SK-N-SH (cell line): ENCODE results near the gene GNG12. TPM values are rescaled to one million over a fixed set of nuclear protein-coding genes. Genes with fewer than 3 reads are reported as not detected.

Experiments
- CTCF ChIA-PET: fragments of 300-600, 350-600 bp; formaldehyde crosslinking; extraction: SDS; loops from one replicate; lab custom pipeline; 2021; lab: Yijun Ruan, JAX
- POLR2A ChIA-PET: fragments of 350-600 bp; sonication (Branson Sonifier 250); formaldehyde crosslinking; extraction: SDS; loops from one replicate; lab custom pipeline; 2020; ENCODE audit warnings: antibody characterized with exemption, inconsistent platforms; lab: Yijun Ruan, JAX
- DNase-seq: peaks from one replicate; pipeline ENCODE4 v3.0.0; 2012
- H2AFZ ChIP-seq: fragments of 200-600 bp; sonication (generic); 2 replicates; pipeline ENCODE4 v1.8.1; 2016; ENCODE audit warnings: antibody characterized with exemption, mild to moderate bottlenecking, low read depth
- H3F3A ChIP-seq: fragments of 200-600 bp; sonication (generic); replicated peaks from 2 replicates; pipeline ENCODE3; 2016; ENCODE audit warnings: antibody characterized with exemption, mild to moderate bottlenecking; ENCODE audit not compliant: insufficient read depth
- H3K27ac ChIP-seq, 2 experiments: fragments of 200-500 bp in 1 of 2; fragments of 200-600 bp in 1 of 2; sonication (Bioruptor generic) in 1 of 2; sonication (generic), shearing (Covaris generic) in 1 of 2; 2 replicates each; pipeline versions ENCODE4 v1.5.1 to v1.6.1; 2014 to 2016; ENCODE audit warnings: low read depth in 2 of 2, inconsistent platforms in 1 of 2, low read length in 1 of 2, mild to moderate bottlenecking in 1 of 2, mixed read lengths in 1 of 2
- H3K27me3 ChIP-seq: fragments of 200-600 bp; sonication (generic), shearing (Covaris generic); 2 replicates; pipeline ENCODE4 v1.6.1; 2016; ENCODE audit warnings: mixed run types; ENCODE audit not compliant: insufficient read depth
- H3K36me3 ChIP-seq, 2 experiments: fragments of 200-500 bp in 1 of 2; fragments of 200-600 bp in 1 of 2; sonication (Bioruptor generic) in 1 of 2; sonication (generic) in 1 of 2; replicated peaks in 1 of 2; 2 replicates each; pipeline versions ENCODE3 to v1.5.1; 2014 to 2016; ENCODE audit warnings: low read length in 1 of 2, mild to moderate bottlenecking in 1 of 2; ENCODE audit not compliant: insufficient read depth in 2 of 2, control insufficient read depth in 1 of 2
- H3K4me1 ChIP-seq, 2 experiments: fragments of 200-500 bp in 1 of 2; fragments of 200-600 bp in 1 of 2; sonication (Bioruptor generic) in 1 of 2; sonication (generic), shearing (Covaris generic) in 1 of 2; 2 replicates each; pipeline versions ENCODE4 v1.5.1 to v1.6.1; 2014 to 2016; ENCODE audit warnings: low read depth in 1 of 2, low read length in 1 of 2, mixed run types in 1 of 2; ENCODE audit not compliant: insufficient read depth in 2 of 2, control insufficient read depth in 1 of 2
- H3K4me2 ChIP-seq: fragments of 200-600 bp; sonication (generic), shearing (Covaris generic); 2 replicates; pipeline ENCODE4 v1.6.1; 2017; ENCODE audit warnings: mixed run types
- H3K4me3 ChIP-seq, 2 experiments: fragments of 200-500 bp in 1 of 2; fragments of 200-600 bp in 1 of 2; sonication (Bioruptor generic) in 1 of 2; sonication (generic), shearing (Covaris generic) in 1 of 2; 2 replicates each; pipeline versions ENCODE4 v1.5.1 to v1.8.1; 2014 to 2016; ENCODE audit warnings: low read depth in 2 of 2, inconsistent platforms in 1 of 2, low read length in 1 of 2, mild to moderate bottlenecking in 1 of 2, mixed read lengths in 1 of 2, moderate library complexity in 1 of 2
- H3K79me2 ChIP-seq: fragments of 200-600 bp; sonication (generic); 2 replicates; pipeline ENCODE4 v1.8.1; 2017; ENCODE audit warnings: mild to moderate bottlenecking; ENCODE audit not compliant: insufficient read depth
- H3K9ac ChIP-seq: fragments of 200-600 bp; sonication (generic); 2 replicates; pipeline ENCODE4 v1.6.1; 2017; ENCODE audit warnings: mixed run types
- H3K9me2 ChIP-seq: fragments of 200-600 bp; sonication (generic); 2 replicates; pipeline ENCODE4 v1.6.1; 2017; ENCODE audit warnings: mixed run types
- H3K9me3 ChIP-seq: fragments of 200-600 bp; sonication (generic); 2 replicates; pipeline ENCODE4 v1.6.1; 2017; ENCODE audit warnings: mixed run types, mild to moderate bottlenecking, moderate library complexity
- H4K20me1 ChIP-seq: fragments of 200-600 bp; sonication (generic); 2 replicates; pipeline ENCODE4 v1.6.1; 2017; ENCODE audit warnings: mild to moderate bottlenecking, mixed run types; ENCODE audit not compliant: insufficient read depth
- CHD2 ChIP-seq: fragments of 150-350 bp; IDR thresholded peaks from 2 replicates; pipeline ENCODE4 v1.6.1; 2018; ENCODE audit warnings: low read length; ENCODE audit not compliant: partially characterized antibody
- EZH2phosphoT487 ChIP-seq: fragments of 200-600 bp; sonication (generic); IDR thresholded peaks from 2 replicates; pipeline ENCODE4 v1.6.1; 2017; ENCODE audit warnings: low read depth, mixed run types, mild to moderate bottlenecking, antibody characterized with exemption, moderate library complexity, borderline replicate concordance
- FOSL2 ChIP-seq: IDR thresholded peaks from 2 replicates; pipeline ENCODE4 v1.4.0; 2012; ENCODE audit warnings: low read depth, mild to moderate bottlenecking, moderate library complexity, borderline replicate concordance
- FOXJ3 ChIP-seq: sonication (generic); formaldehyde crosslinking; IDR thresholded peaks from 2 replicates; pipeline ENCODE4 v1.5.1; 2020; ENCODE audit warnings: mild to moderate bottlenecking, missing genetic modification reagents
- FOXM1 ChIP-seq: IDR thresholded peaks from 2 replicates; pipeline ENCODE4 v1.4.0; 2012; ENCODE audit warnings: low read depth, mild to moderate bottlenecking
- GABPA ChIP-seq: IDR thresholded peaks from 2 replicates; pipeline ENCODE4 v1.4.0; 2012; ENCODE audit warnings: low read depth, mild to moderate bottlenecking
- RAD21 ChIP-seq: IDR thresholded peaks from 2 replicates; pipeline ENCODE4 v1.6.1; 2012; ENCODE audit warnings: mild to moderate bottlenecking, low read length
- SMC3 ChIP-seq: IDR thresholded peaks from 2 replicates; pipeline ENCODE4 v1.6.1; 2012; ENCODE audit warnings: low read depth, low read length, improper control_type of control experiment
- TAF1 ChIP-seq: IDR thresholded peaks from 2 replicates; pipeline ENCODE4 v1.6.1; 2012; ENCODE audit warnings: low read depth, mild to moderate bottlenecking, low read length, moderate library complexity, borderline replicate concordance
- TEAD4 ChIP-seq: IDR thresholded peaks from 2 replicates; pipeline ENCODE4 v1.4.0; 2012; ENCODE audit warnings: mild to moderate bottlenecking, borderline replicate concordance; ENCODE audit not compliant: insufficient read depth
- YY1 ChIP-seq: IDR thresholded peaks from 2 replicates; pipeline ENCODE4 v1.4.0; 2012; ENCODE audit warnings: low read depth, mild to moderate bottlenecking
- WGBS: methylation state at CpG from one replicate; pipeline ENCODE4 v1.1.6; 2017; ENCODE audit warnings: low lambda C conversion rate; 5-methylcytosine and 5-hydroxymethylcytosine counted together
- polyA plus RNA-seq, 3 experiments: library from polyadenylated mRNA; depleted of rRNA; stranded (reverse); fragments of >200 nt; gene quantifications; 2 replicates each; pipeline ENCODE4 v1.2.3, GENCODE V29; 2012
- TF ChIP-seq, protein P1 (sequence below): IDR thresholded peaks from 2 replicates; pipeline ENCODE4 v1.4.0; 2012; ENCODE audit warnings: low read depth
- TF ChIP-seq, protein P2 (sequence below): fragments of 200-600 bp; sonication (generic); IDR thresholded peaks from 2 replicates; pipeline ENCODE4 v1.6.1; 2017; ENCODE audit warnings: antibody characterized with exemption, mild to moderate bottlenecking, moderate library complexity
- TF ChIP-seq, protein P3 (sequence below): fragments of 150-350 bp; IDR thresholded peaks from 2 replicates; pipeline ENCODE4 v1.6.1; 2016; ENCODE audit warnings: mild to moderate bottlenecking, low read depth, low read length

The GNG12 gene
- polyA plus RNA-seq, 1 of the 3 experiments (the other 2 are of a cell fraction) = 41.2 TPM

DNA sequence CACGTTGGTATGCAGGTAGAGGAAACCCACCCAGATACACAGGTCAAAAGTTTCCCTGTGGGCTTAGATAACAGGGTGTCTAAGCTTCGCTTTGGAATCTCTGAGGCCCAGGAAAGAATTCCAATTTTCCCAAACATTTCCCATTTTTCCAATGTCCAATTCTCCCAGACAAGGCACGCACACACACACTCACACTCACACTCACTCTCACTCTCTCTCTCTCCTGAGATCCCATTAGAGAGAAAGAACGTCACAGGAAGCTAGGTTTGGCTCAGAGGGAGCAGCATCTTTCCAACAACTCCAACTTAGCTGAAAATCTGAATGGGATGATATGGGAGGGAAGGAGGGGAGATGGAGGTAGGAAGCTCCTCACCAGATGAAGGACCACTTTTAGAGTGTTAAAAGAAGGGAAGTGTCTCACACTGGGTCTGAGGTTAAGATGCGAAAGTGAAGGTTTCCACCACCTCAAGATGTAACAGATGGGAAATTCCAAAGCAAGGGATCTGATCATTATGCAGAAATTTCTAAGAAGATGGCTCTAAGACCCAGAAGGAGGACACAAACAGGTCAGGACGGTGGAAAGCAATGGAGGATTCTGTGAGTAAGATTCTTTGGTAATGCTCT is 63.5 kb downstream of the GNG12 start:
- Histone ChIP-seq H3K4me2 (no peak overlapping the region), H3K9me3 (no peaks in the 10 kb centered on the region), H3F3A (peaks cover 52% of the 10 kb centered on the region), H3K9ac (no peak overlapping the region), H3K9me2 (no peaks in the 10 kb centered on the region), H3K27me3 (no peaks in the 10 kb centered on the region), H2AFZ (no peak overlapping the region), H3K4me3 (no peak overlapping the region), H3K4me1 (peaks cover 5 to 22% of the 10 kb centered on the region in 2 experiments; a peak in 3 of 4 replicates), H3K36me3 (peaks cover 3 to 6% of the 10 kb centered on the region in 2 experiments), H3K27ac (no peak overlapping the region), H3K79me2 (peaks cover 63% of the 10 kb centered on the region), H4K20me1 (peaks cover 15% of the 10 kb centered on the region)
- 88% methylated on average over 6 of the region's 6 CpGs for WGBS
- TF ChIP-seq CHD2 = no peak
- ChIA-PET POLR2A (no interaction called here), CTCF (interaction anchor here (1.0 to 6.2 kb wide), 9 partner anchors 9 to 573 kb away, joined by 3 to 60 read pairs (median 4); no protein-coding TSS in a partner anchor)
- no peak for DNase-seq

DNA sequence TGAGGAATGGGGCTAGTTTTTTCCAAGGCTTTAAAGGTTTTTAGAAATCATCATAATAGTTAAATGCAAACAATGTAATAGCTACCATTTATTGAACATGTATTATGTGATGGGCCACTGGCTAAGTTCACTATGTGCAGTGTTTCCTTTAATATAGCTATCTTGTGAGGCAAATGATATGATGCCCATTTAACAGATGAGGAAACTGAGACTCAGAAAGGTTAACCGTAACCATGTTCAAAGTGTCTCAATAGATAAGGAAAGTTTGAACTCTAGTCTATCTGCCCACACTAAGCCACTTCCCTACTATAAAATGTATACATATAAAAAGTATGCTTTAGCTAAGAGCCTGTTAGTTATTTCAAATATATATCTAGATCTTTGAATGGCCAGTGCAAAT is 64.8 kb downstream of the GNG12 start:
- no peak for DNase-seq
- Histone ChIP-seq H3K4me1 (peaks cover 8 to 22% of the 10 kb centered on the region in 2 experiments; a peak in 3 of 4 replicates), H3K9me2 (no peaks in the 10 kb centered on the region), H3K27me3 (no peaks in the 10 kb centered on the region), H3K79me2 (peaks cover 68% of the 10 kb centered on the region), H3F3A (peaks cover 45% of the 10 kb centered on the region), H3K9ac (no peak overlapping the region), H3K36me3 (peaks cover 0 to 3% of the 10 kb centered on the region in 2 experiments), H3K4me2 (no peak overlapping the region), H4K20me1 (peaks cover 15% of the 10 kb centered on the region), H3K27ac (no peak overlapping the region), H3K9me3 (no peaks in the 10 kb centered on the region), H2AFZ (no peak overlapping the region), H3K4me3 (no peak overlapping the region)
- ChIA-PET POLR2A (no interaction called here), CTCF (interaction anchor here (0.7 to 6.2 kb wide), 8 partner anchors 8 to 352 kb away, joined by 3 to 60 read pairs (median 9); no protein-coding TSS in a partner anchor)
- WGBS = 95% methylated on average over 1 of the region's 1 CpG
- no peak for TF ChIP-seq EZH2phosphoT487
- TF ChIP-seq CHD2 = no peak
- TF ChIP-seq RAD21 = no peak
- TF ChIP-seq TEAD4 = no peak
- no peak for TF ChIP-seq GABPA
- TF ChIP-seq, protein P1, sequence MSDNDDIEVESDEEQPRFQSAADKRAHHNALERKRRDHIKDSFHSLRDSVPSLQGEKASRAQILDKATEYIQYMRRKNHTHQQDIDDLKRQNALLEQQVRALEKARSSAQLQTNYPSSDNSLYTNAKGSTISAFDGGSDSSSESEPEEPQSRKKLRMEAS = no peak
- TF ChIP-seq YY1 = no peak

DNA sequence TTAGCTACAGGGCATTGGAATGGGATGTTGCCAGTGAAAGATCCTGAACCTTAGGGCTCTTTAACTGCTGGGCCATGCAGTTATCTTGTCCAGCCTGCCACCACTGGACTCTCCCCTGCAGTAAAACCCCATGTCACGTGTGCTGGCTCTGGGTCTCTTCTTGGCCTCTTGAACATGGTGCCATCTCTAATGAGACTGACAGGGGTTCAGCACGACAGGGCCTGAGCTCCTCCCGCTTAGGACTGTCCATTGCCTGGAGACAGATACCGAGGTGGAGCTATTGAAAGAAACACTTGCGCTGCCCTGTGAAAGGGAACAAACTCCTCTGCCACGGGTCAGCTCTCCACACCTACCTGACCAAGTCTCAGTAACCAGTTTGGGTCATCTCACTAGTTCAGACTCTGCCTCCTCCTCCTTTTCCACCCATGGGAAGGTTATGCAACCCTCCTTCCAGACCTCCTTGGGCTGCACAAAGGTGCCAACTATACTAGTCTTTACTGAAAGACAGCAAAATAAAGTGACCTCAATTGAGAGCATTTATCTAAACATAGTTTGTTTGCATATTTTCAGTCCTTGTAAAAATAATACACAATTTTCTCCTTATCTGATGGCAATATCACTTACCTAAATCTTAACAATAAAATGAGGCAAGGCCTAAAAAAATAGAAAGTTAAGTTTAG is 66.0 kb downstream of the GNG12 start:
- peak overlapping the region; percentile 27; the same call in 1 of the 2 replicates for H3K9ac ChIP-seq
- WGBS = 88% methylated on average over 5 of the region's 6 CpGs
- POLR2A ChIA-PET = no interaction called here
- H3K9me3 ChIP-seq = no peaks in the 10 kb centered on the region
- DNase-seq = no peak
- CTCF ChIA-PET = interaction anchor here (0.7 to 6.2 kb wide), 31 partner anchors 9 to 539 kb away, joined by 3 to 60 read pairs (median 6); partner anchors contain the start of genes DIRAS3 and GNG12
- no peaks in the 10 kb centered on the region for H3K27me3 ChIP-seq
- peaks cover 15% of the 10 kb centered on the region for H4K20me1 ChIP-seq
- no peak overlapping the region for H2AFZ ChIP-seq
- no peak overlapping the region for H3K4me3 ChIP-seq
- peak overlapping the region; percentile 60 for H3K4me2 ChIP-seq
- peaks cover 8 to 22% of the 10 kb centered on the region in 2 experiments; a peak in 3 of 4 replicates for H3K4me1 ChIP-seq
- H3K9me2 ChIP-seq = no peaks in the 10 kb centered on the region
- peaks cover 69% of the 10 kb centered on the region for H3K79me2 ChIP-seq
- peaks cover 0 to 13% of the 10 kb centered on the region in 2 experiments for H3K36me3 ChIP-seq
- peaks cover 34% of the 10 kb centered on the region for H3F3A ChIP-seq
- peak overlapping the region in 1 of 2 experiments; percentile 85; a peak in 2 of 4 replicates for H3K27ac ChIP-seq
- TF ChIP-seq, protein P2, sequence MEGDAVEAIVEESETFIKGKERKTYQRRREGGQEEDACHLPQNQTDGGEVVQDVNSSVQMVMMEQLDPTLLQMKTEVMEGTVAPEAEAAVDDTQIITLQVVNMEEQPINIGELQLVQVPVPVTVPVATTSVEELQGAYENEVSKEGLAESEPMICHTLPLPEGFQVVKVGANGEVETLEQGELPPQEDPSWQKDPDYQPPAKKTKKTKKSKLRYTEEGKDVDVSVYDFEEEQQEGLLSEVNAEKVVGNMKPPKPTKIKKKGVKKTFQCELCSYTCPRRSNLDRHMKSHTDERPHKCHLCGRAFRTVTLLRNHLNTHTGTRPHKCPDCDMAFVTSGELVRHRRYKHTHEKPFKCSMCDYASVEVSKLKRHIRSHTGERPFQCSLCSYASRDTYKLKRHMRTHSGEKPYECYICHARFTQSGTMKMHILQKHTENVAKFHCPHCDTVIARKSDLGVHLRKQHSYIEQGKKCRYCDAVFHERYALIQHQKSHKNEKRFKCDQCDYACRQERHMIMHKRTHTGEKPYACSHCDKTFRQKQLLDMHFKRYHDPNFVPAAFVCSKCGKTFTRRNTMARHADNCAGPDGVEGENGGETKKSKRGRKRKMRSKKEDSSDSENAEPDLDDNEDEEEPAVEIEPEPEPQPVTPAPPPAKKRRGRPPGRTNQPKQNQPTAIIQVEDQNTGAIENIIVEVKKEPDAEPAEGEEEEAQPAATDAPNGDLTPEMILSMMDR = no peak
- no peak for TF ChIP-seq FOSL2
- TF ChIP-seq, protein P1 = no peak
- no peak for TF ChIP-seq SMC3
- TF ChIP-seq, protein P3, sequence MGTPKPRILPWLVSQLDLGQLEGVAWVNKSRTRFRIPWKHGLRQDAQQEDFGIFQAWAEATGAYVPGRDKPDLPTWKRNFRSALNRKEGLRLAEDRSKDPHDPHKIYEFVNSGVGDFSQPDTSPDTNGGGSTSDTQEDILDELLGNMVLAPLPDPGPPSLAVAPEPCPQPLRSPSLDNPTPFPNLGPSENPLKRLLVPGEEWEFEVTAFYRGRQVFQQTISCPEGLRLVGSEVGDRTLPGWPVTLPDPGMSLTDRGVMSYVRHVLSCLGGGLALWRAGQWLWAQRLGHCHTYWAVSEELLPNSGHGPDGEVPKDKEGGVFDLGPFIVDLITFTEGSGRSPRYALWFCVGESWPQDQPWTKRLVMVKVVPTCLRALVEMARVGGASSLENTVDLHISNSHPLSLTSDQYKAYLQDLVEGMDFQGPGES = no peak
- no peak for TF ChIP-seq TAF1
- no peak for TF ChIP-seq GABPA
- no peak for TF ChIP-seq FOXM1
- no peak for TF ChIP-seq FOXJ3 (CRISPR knock-in tag)
- TF ChIP-seq RAD21 = no peak
